ENCODE data around the gene LTBP1. TPM values are rescaled to one million over a fixed set of nuclear protein-coding genes. Genes with fewer than 3 reads are reported as not detected.
A peak's percentile ranks its signal among the peaks of the same experiment; 100 is the strongest.

The LTBP1 gene
- total RNA-seq, 1 experiment from 2014 or later, result 28.5 TPM

DNA sequence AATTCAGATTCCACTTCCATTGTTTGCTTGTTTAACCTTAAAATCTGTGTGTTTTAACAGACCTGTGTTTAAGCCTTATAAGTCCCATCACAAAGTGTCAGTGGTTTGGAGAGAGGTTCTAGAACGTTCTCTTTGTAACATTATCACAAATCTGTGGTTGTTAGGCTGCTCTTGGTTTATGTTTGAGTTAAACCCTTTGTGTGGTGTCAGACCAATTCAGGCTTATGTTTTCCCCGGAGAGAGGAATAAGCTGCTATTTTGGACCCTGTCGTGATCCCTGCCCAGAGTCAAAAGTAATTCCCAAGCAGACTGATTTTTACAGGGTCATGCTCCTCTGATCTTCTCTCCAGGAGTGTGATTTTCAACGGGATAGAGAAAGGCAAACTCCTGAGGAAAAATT, 43.8 kb upstream of the LTBP1 start:
- Histone ChIP-seq H2BK20ac (ENCODE audit: low read depth, low read length, poor library complexity, severe bottlenecking) (no peak overlapping the region), H2AK5ac (ENCODE audit: insufficient read length, low read length) (no peak overlapping the region), H2AFZ (ENCODE audit: low read length) (no peak overlapping the region), H3K23ac (ENCODE audit: insufficient read length, low read depth, low read length) (no peak overlapping the region), H3K27me3 (ENCODE audit: insufficient read depth, low read length) (no peaks in the 10 kb centered on the region), H3K9me3 (ENCODE audit: control insufficient read depth, low read depth, low read length) (no peaks in the 10 kb centered on the region), H3T11ph (ENCODE audit: low read length) (no peak overlapping the region), H3K4ac (ENCODE audit: low read depth, low read length) (no peak overlapping the region), H3K27ac (ENCODE audit: insufficient read length, low read depth, low read length) (no peak overlapping the region), H3K4me1 (ENCODE audit: insufficient read depth, low read length) (no peaks in the 10 kb centered on the region), H3K79me2 (ENCODE audit: insufficient read depth, low read length) (no peaks in the 10 kb centered on the region), H2BK15ac (ENCODE audit: low read depth, low read length) (no peak overlapping the region), H2BK120ac (ENCODE audit: low read depth, low read length, poor library complexity, severe bottlenecking) (no peak overlapping the region), H3K9ac (ENCODE audit: extremely low read depth, insufficient read length, low read length) (no peak overlapping the region), H4K20me1 (ENCODE audit: control insufficient read depth, insufficient read depth, insufficient read length) (no peaks in the 10 kb centered on the region), H4K5ac (ENCODE audit: insufficient read length, low read depth, low read length) (no peak overlapping the region), H3K4me2 (ENCODE audit: insufficient read depth, insufficient read length, low read length) (no peak overlapping the region), H3K23me2 (ENCODE audit: insufficient read length, low read depth, low read length, poor library complexity, severe bottlenecking) (no peaks in the 10 kb centered on the region), H3K18ac (ENCODE audit: insufficient read length, low read depth, low read length) (no peak overlapping the region), H4K8ac (replicated peaks; ENCODE audit: insufficient read length, low read depth, low read length) (no peak overlapping the region), H3K79me1 (ENCODE audit: insufficient read depth, low read depth, low read length, poor library complexity, severe bottlenecking) (no peaks in the 10 kb centered on the region), H4K91ac (ENCODE audit: insufficient read length, low read depth, low read length) (no peak overlapping the region), H2BK12ac (ENCODE audit: insufficient read length, low read depth, low read length) (no peak overlapping the region), H3K14ac (ENCODE audit: insufficient read depth, low read length) (no peak overlapping the region), H2BK5ac (ENCODE audit: insufficient read length, low read length) (no peak overlapping the region), H3K56ac (ENCODE audit: insufficient read length, low read depth, low read length) (no peak overlapping the region)
- TF ChIP-seq, protein P1, sequence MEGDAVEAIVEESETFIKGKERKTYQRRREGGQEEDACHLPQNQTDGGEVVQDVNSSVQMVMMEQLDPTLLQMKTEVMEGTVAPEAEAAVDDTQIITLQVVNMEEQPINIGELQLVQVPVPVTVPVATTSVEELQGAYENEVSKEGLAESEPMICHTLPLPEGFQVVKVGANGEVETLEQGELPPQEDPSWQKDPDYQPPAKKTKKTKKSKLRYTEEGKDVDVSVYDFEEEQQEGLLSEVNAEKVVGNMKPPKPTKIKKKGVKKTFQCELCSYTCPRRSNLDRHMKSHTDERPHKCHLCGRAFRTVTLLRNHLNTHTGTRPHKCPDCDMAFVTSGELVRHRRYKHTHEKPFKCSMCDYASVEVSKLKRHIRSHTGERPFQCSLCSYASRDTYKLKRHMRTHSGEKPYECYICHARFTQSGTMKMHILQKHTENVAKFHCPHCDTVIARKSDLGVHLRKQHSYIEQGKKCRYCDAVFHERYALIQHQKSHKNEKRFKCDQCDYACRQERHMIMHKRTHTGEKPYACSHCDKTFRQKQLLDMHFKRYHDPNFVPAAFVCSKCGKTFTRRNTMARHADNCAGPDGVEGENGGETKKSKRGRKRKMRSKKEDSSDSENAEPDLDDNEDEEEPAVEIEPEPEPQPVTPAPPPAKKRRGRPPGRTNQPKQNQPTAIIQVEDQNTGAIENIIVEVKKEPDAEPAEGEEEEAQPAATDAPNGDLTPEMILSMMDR (conservative IDR thresholded peaks at IDR 0.05), result no peak
- WGBS (ENCODE audit: extremely low coverage, insufficient read length, low lambda C conversion rate), result no CpG with 5 or more reads among the region's 4 CpGs
- Mint-ChIP-seq H3K4me3 (no peak overlapping the region), H3K36me3 (ENCODE audit: insufficient read depth in 1 of 3, low read depth in 3 of 3) (peaks cover 0 to 3% (median 2%) of the 10 kb centered on the region in 3 experiments; a peak in 3 of 7 replicates), H3K27ac (peak overlapping the region; percentile 25 to 72 (median 63); a peak in 2 of 7 replicates), H3K9me3 (peaks cover 0 to 2% of the 10 kb centered on the region in 2 experiments; a peak in 3 of 5 replicates), H3K4me1 (peaks cover 0 to 3% of the 10 kb centered on the region in 2 experiments; a peak in 2 of 4 replicates), H3K27me3 (ENCODE audit: low read depth) (peaks cover 5% of the 10 kb centered on the region)
- no peak for DNase-seq
